ENCODE data around the gene ATIC. TPM values are rescaled to one million over a fixed set of nuclear protein-coding genes. Genes with fewer than 3 reads are reported as not detected.

The ATIC gene
- total and polyA plus RNA-seq, 2 of the 8 experiments (the other 6 are each of a cell fraction or from before 2014, with no cell fraction given): 139 to 319 TPM

DNA sequence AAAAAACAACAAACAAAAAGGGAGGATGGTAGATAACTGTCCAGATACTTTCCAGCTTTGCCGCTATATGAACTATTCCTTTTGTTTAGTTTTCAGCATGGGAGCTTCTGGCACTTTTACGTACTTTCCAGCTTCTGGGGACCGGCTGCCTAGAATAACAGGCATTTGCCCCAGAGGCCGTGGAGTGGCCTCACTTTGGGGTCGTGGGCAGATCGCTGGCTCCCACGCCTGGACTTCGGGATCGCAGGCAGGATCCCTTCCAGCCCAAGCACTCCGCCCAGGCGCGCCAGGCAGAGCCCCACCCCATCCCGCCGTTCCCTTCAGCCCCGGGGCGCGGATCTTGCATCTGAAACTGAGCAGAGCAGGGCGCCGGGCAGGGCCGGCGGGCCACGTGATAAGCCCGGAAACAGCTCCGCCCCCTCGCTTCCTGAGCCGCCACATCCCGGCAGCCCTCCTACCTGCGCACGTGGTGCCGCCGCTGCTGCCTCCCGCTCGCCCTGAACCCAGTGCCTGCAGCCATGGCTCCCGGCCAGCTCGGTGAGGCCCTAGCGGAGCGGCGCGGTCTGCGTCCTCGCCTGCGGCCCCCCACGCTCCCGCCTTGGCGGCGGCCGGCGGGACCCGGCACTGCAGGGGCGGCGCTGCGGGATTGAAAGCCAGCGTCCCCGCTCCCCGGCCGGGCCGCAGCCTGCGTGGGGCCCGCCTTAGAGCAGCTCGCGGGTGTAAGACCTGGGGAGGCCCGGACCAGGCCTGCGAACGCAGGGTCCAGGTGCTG, at the start of gene ATIC (continued):
- no peak for TF ChIP-seq CTBP2 (IDR thresholded peaks at IDR 0.05; ENCODE audit: borderline replicate concordance, insufficient read depth, insufficient read length, low read length)
- TF ChIP-seq RBBP5 (IDR thresholded peaks at IDR 0.05; ENCODE audit: borderline replicate concordance, low read depth, low read length): peak; percentile 83; the same call in 1 of the 2 replicates
- TF ChIP-seq HDAC6 (IDR thresholded peaks at IDR 0.05; ENCODE audit: low read depth, low read length): no peak
- TF ChIP-seq BACH1 (IDR thresholded peaks at IDR 0.05; ENCODE audit: low read length): no peak
- peak; percentile 78 for TF ChIP-seq KDM4A (IDR thresholded peaks at IDR 0.05; ENCODE audit: low read depth, low read length, severe bottlenecking)
- no peak for TF ChIP-seq EZH2 (IDR thresholded peaks at IDR 0.05; ENCODE audit: low read depth, low read length, severe bottlenecking)
- TF ChIP-seq CBX8 (IDR thresholded peaks at IDR 0.05; ENCODE audit: borderline replicate concordance, low read depth, low read length): no peak
- peak; percentile 88 for TF ChIP-seq TAF7 (optimal IDR thresholded peaks at IDR 0.05; ENCODE audit: borderline replicate concordance, low read depth, low read length)
- TF ChIP-seq NANOG (IDR thresholded peaks at IDR 0.05; ENCODE audit: insufficient read depth, low read depth, low read length, poor library complexity, severe bottlenecking): no peak
- no peak for TF ChIP-seq RFX5 (IDR thresholded peaks at IDR 0.05; ENCODE audit: borderline replicate concordance, low read depth, low read length)
- no peak for TF ChIP-seq ZNF274 (IDR thresholded peaks at IDR 0.05; ENCODE audit: borderline replicate concordance, extremely low read depth, low read length)
- no peak for TF ChIP-seq CEBPB (IDR thresholded peaks at IDR 0.05; ENCODE audit: low read depth, low read length)
- TF ChIP-seq RXRA (IDR thresholded peaks at IDR 0.05; ENCODE audit: insufficient read depth, low read depth, low read length): no peak
- TF ChIP-seq TEAD4 (IDR thresholded peaks at IDR 0.05; ENCODE audit: low read depth, low read length): no peak
- peak; percentile 90 for TF ChIP-seq TAF1 (IDR thresholded peaks at IDR 0.05; ENCODE audit: low read depth, low read length)
- TF ChIP-seq CHD2 (IDR thresholded peaks at IDR 0.05; ENCODE audit: low read length): peak; percentile 9; the same call in 1 of the 2 replicates
- TF ChIP-seq HDAC2 (IDR thresholded peaks at IDR 0.05; ENCODE audit: borderline replicate concordance in 1 of 2, low read depth in 2 of 2, low read length in 2 of 2): peak in 1 of 2 experiments; percentile 76; a peak in 2 of 4 replicates
- TF ChIP-seq BCL11A (IDR thresholded peaks at IDR 0.05; ENCODE audit: low read depth in 2 of 2, low read length in 2 of 2): no peak
- no peak for TF ChIP-seq EP300 (IDR thresholded peaks at IDR 0.05; ENCODE audit: borderline replicate concordance in 1 of 2, low read depth in 2 of 2, low read length in 2 of 2)
- TF ChIP-seq CBX5 (IDR thresholded peaks at IDR 0.05; ENCODE audit: low read depth, low read length): no peak
- TF ChIP-seq SIN3A (conservative IDR thresholded peaks at IDR 0.05 in 1 of 2, IDR thresholded peaks at IDR 0.05 in 1 of 2; ENCODE audit: low read depth in 1 of 2, low read length in 2 of 2): peak; percentile 45 to 78; a peak in 1 of 4 replicates
- TF ChIP-seq RNF2 (IDR thresholded peaks at IDR 0.05; ENCODE audit: borderline replicate concordance, low read depth, low read length, missing control alignments, poor library complexity, severe bottlenecking): no peak
- TF ChIP-seq ASH2L (IDR thresholded peaks at IDR 0.05; ENCODE audit: low read length): peak; percentile 81
